ENCODE results near the gene PCDH15.

- TF ChIP-seq KAT2B (IDR thresholded peaks at IDR 0.05; ENCODE audit: low read depth, low read length) (no peak), ZNF274 (IDR thresholded peaks at IDR 0.05; ENCODE audit: borderline replicate concordance, low read depth, low read length) (no peak), CTCF (IDR thresholded peaks at IDR 0.05 in 2 of 3, conservative IDR thresholded peaks at IDR 0.05 in 1 of 3; ENCODE audit: insufficient read depth in 2 of 3, low read depth in 1 of 3, low read length in 3 of 3) (no peak), POLR2A (conservative IDR thresholded peaks at IDR 0.05) (no peak), KLF16 (IDR thresholded peaks at IDR 0.05) (no peak), ZBTB1 (CRISPR knock-in tag; IDR thresholded peaks at IDR 0.05; ENCODE audit: borderline replicate concordance, low read depth) (no peak), ZFP36 (IDR thresholded peaks at IDR 0.05; ENCODE audit: low read depth, low read length, partially characterized antibody) (no peak)
Observed at GRCh38 chr10:54372179-54372578, 428.9 kb downstream of the PCDH15 start.

All from K562 (cell line).